Epithelial cell of proximal tubule (primary cell): ENCODE data around the gene INS. TPM values are rescaled to one million over a fixed set of nuclear protein-coding genes. Genes with fewer than 3 reads are reported as not detected.
A peak's percentile ranks its signal among the peaks of the same experiment; 100 is the strongest.

Experiments used
- DNase-seq: peaks from one replicate; pipeline ENCODE4 v3.0.0-alpha.2; 2011; ENCODE audit warnings: low read depth
- H3K4me3 ChIP-seq: 2 replicates; pipeline ENCODE4 v1.5.1; 2011; ENCODE audit warnings: low read depth, mild to moderate bottlenecking, low read length
- total RNA-seq: library from RNA; depleted of rRNA; stranded (reverse); fragments of >200 nt; gene quantifications from 2 replicates; pipeline ENCODE4 v1.2.3, GENCODE V29; 2015
- TF ChIP-seq, protein P1 (sequence below): conservative IDR thresholded peaks from 2 replicates; pipeline ENCODE4 v1.5.1; 2012; ENCODE audit warnings: low read depth, mild to moderate bottlenecking, low read length

INS gene
- total RNA-seq, 1 donor from 2014 or later = not detected

GRCh38 chr11:2168286-2169004 is 7.4 kb upstream of the INS start:
- no peak overlapping the region for H3K4me3 ChIP-seq
- TF ChIP-seq, protein P1, sequence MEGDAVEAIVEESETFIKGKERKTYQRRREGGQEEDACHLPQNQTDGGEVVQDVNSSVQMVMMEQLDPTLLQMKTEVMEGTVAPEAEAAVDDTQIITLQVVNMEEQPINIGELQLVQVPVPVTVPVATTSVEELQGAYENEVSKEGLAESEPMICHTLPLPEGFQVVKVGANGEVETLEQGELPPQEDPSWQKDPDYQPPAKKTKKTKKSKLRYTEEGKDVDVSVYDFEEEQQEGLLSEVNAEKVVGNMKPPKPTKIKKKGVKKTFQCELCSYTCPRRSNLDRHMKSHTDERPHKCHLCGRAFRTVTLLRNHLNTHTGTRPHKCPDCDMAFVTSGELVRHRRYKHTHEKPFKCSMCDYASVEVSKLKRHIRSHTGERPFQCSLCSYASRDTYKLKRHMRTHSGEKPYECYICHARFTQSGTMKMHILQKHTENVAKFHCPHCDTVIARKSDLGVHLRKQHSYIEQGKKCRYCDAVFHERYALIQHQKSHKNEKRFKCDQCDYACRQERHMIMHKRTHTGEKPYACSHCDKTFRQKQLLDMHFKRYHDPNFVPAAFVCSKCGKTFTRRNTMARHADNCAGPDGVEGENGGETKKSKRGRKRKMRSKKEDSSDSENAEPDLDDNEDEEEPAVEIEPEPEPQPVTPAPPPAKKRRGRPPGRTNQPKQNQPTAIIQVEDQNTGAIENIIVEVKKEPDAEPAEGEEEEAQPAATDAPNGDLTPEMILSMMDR = no peak

DNA sequence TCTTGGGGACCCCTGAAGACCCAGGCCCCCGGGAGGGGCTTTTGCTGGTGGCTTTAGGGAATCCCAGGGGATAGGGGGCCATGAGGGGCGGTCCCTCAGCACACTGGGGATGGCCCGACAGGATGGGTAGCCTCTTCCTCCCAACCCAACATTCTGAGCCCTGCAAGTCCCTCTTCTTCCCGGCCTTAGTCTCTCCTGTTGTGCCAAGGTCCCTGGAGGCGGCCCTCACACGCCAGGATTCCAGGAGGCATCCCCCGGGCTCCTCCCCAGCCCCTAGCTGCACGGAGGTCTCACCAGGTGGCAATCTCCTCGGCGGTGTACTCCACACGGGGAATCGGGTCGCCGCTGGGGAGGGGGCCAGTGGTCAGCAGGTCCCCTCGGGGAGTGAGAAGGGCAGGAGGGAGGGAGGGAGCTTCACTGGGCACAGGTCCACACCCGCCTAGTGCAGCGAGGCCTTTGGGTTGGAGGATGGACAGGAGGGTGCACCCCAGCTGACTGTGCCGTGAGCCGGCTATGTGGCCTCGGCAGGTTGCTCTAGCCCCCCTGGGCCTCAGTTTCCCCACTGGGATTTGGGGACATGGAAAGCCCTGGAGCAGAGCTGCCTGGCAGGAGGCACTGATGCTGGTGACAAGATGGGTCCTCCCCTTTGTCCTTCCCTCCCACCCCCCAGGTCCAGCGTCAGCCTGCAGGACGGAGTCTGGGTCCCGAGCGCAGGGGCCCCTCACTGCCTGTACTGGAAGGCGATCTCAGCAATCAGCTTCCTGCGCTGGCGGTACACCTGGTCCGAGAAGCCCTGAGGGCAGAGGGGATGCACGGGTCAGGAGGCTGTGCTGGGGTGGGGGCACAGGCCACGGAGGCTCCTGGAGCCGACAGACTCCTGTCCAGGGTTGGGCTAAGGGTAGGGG is 6.4 kb upstream of the INS start:
- no peak for DNase-seq
- TF ChIP-seq, protein P1 = no peak

More at GRCh38 chr11:2168286-2169004, 7.4 kb upstream of the INS start:
- no peak for DNase-seq

GRCh38 chr11:2166091-2166851 is 5.3 kb upstream of the INS start:
- no peak overlapping the region for H3K4me3 ChIP-seq

More for the DNA sequence above, 6.4 kb upstream of the INS start:
- no peak overlapping the region for H3K4me3 ChIP-seq

GRCh38 chr11:2165571-2165970 is 4.6 kb upstream of the INS start:
- TF ChIP-seq, protein P1 = no peak
- no peak overlapping the region for H3K4me3 ChIP-seq
- no peak for DNase-seq

More at GRCh38 chr11:2166091-2166851, 5.3 kb upstream of the INS start:
- TF ChIP-seq, protein P1 = peak; percentile 62
- no peak for DNase-seq

GRCh38 chr11:2164861-2165555 is 4.0 kb upstream of the INS start:
- no peak overlapping the region for H3K4me3 ChIP-seq
- DNase-seq = no peak
- TF ChIP-seq, protein P1 = no peak

DNA sequence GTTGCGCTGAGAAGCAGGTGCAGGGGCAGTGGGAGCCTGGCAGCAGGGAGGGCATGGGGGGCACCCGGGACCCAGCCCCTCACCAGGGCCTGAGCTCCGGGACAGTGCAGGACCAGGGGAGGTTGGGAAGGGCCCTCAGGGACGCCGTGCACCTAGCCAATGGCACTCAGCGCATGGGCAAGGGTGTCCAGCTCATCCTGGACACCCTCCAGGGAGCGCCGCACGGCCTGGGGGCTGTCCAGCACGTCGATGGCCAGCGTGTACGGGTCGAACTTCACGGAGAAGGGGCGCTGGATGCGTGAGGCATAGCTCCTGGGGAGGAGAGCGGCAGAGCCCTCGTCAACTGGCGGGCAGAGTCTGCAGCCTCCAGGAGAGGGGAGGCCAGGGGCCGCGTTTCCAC is 3.1 kb upstream of the INS start:
- TF ChIP-seq, protein P1 = no peak
- no peak for DNase-seq
- no peak overlapping the region for H3K4me3 ChIP-seq
